Globus pallidus (tissue), 1 donor: ENCODE measurements around the gene LCMT1.
A peak's percentile ranks its signal among the peaks of the same experiment; 100 is the strongest.
"Not testable (repeated sequence)": the region's sequence is repeated elsewhere in the genome, so short reads cannot be mapped to it uniquely, and the experiment has no call there.

Experiments used
- DNase-seq: peaks from one replicate; pipeline ENCODE4 v3.0.0-alpha.2; 2015; ENCODE audit warnings: low spot score

Gene LCMT1

GRCh38 chr16:25095636-25096035 lies 15.9 kb upstream of the LCMT1 start:
- no peak for DNase-seq

GRCh38 chr16:25097276-25097975 lies 14.1 kb upstream of the LCMT1 start:
- DNase-seq, result no peak

- no peak for DNase-seq
Measured at GRCh38 chr16:25100511-25100910, 11.0 kb upstream of the LCMT1 start.

- peak; percentile 93 for DNase-seq
Measured at GRCh38 chr16:25106567-25107465, 4.7 kb upstream of the LCMT1 start.

GRCh38 chr16:25107466-25107792 lies 4.1 kb upstream of the LCMT1 start:
- no peak for DNase-seq

- DNase-seq, result no peak
Measured at GRCh38 chr16:25108054-25108453, 3.5 kb upstream of the LCMT1 start.

- DNase-seq, result no peak
Measured at GRCh38 chr16:25109643-25110042, 1.9 kb upstream of the LCMT1 start.

GRCh38 chr16:25110387-25110947 lies 1.1 kb upstream of the LCMT1 start:
- no peak for DNase-seq

- no peak for DNase-seq
Measured at GRCh38 chr16:25114121-25114520, 2.6 kb downstream of the LCMT1 start.

GRCh38 chr16:25118851-25119578 lies 7.5 kb downstream of the LCMT1 start:
- DNase-seq, result no peak

- no peak for DNase-seq
Measured at GRCh38 chr16:25121824-25122600, 10.5 kb downstream of the LCMT1 start.

- no peak for DNase-seq
Measured at GRCh38 chr16:25124503-25124902, 13.0 kb downstream of the LCMT1 start.

- not testable (repeated sequence) for DNase-seq
Measured at GRCh38 chr16:25126086-25126666, 14.6 kb downstream of the LCMT1 start.

- DNase-seq, result no peak
Measured at GRCh38 chr16:25126820-25127232, 15.3 kb downstream of the LCMT1 start.

GRCh38 chr16:25132751-25133150 lies 21.2 kb downstream of the LCMT1 start:
- DNase-seq, result not testable (repeated sequence)

GRCh38 chr16:25134166-25134700 lies 22.7 kb downstream of the LCMT1 start:
- no peak for DNase-seq

GRCh38 chr16:25135254-25135878 lies 23.8 kb downstream of the LCMT1 start:
- no peak for DNase-seq

GRCh38 chr16:25138130-25138529 lies 26.6 kb downstream of the LCMT1 start:
- DNase-seq, result no peak

- DNase-seq, result no peak
Measured at GRCh38 chr16:25140459-25140858, 28.9 kb downstream of the LCMT1 start.

GRCh38 chr16:25141648-25142047 lies 30.1 kb downstream of the LCMT1 start:
- no peak for DNase-seq
